GM12878 (cell line): ENCODE measurements around the gene GRIN3A. TPM values are rescaled to one million over a fixed set of nuclear protein-coding genes. Genes with fewer than 3 reads are reported as not detected.

Experiments
- ATAC-seq: fragments of 200-7000 bp; cut with Tn5 transposase; 3 replicates; pipeline ENCODE4 v1.9.1; 2020; ENCODE audit warnings: mild to moderate bottlenecking, moderate library complexity
- BruUV-seq: library from RNA; stranded (reverse); fragments of 400-500 nt; replicated peaks from 2 replicates; lab custom pipeline; 2021; lab: Mats Ljungman, UMichigan
- CTCF ChIA-PET: fragments of 300-600 bp; sonication (Branson Sonifier 250); formaldehyde crosslinking; extraction: SDS; loops from one replicate; lab custom pipeline; 2021; ENCODE audit warnings: inconsistent platforms; lab: Yijun Ruan, JAX
- POLR2A ChIA-PET: fragments of 350-600 bp; formaldehyde crosslinking; extraction: SDS; loops from one replicate; lab custom pipeline; 2021; ENCODE audit warnings: inconsistent platforms; lab: Charles Lee
- RAD21 ChIA-PET: fragments of 300-600 bp; sonication (Branson Sonifier 250); formaldehyde crosslinking; loops from one replicate; lab custom pipeline; 2023; ENCODE audit warnings: antibody characterized with exemption; ENCODE audit not compliant: unreplicated experiment; lab: Charles Lee
- SMC1A ChIA-PET: fragments of 300-600 bp; sonication (Branson Sonifier 250); formaldehyde crosslinking; loops from one replicate; lab custom pipeline; 2023; ENCODE audit not compliant: unreplicated experiment, uncharacterized antibody; lab: Charles Lee
- DNase-seq: peaks from one replicate; pipeline ENCODE4 v3.0.0-alpha.2; 2011; ENCODE audit warnings: low read depth, low spot score
- FAIRE-seq: peaks from 3 replicates; lab custom pipeline; 2011; peaks lifted over from hg19 to GRCh38; lab: Jason Lieb, UNC
- H2AFZ ChIP-seq: 2 replicates; pipeline ENCODE4 v1.6.0; 2011; ENCODE audit warnings: low read depth, low read length, control low read depth; ENCODE audit not compliant: control insufficient read depth
- H3K27ac ChIP-seq: 2 replicates; pipeline ENCODE4 v1.5.1; 2011; ENCODE audit warnings: control low read depth; ENCODE audit not compliant: control insufficient read depth, insufficient read depth
- H3K27me3 ChIP-seq, 2 experiments: replicated peaks in 1 of 2; 2 replicates each; pipeline versions ENCODE4 v1.6.0 to v1.6.1; 2011; ENCODE audit warnings: low read length in 1 of 2; ENCODE audit not compliant: control insufficient read depth in 2 of 2, insufficient read depth in 2 of 2
- H3K36me3 ChIP-seq, 2 experiments: 2 replicates each; pipeline ENCODE4 v1.5.1; 2011; ENCODE audit warnings: low read length in 1 of 2; ENCODE audit not compliant: control insufficient read depth in 2 of 2, insufficient read depth in 2 of 2
- H3K4me1 ChIP-seq: 2 replicates; pipeline ENCODE4 v1.6.1; 2011; ENCODE audit warnings: mild to moderate bottlenecking, low read length, moderate library complexity, mixed read lengths; ENCODE audit not compliant: control insufficient read depth, insufficient read depth
- H3K4me2 ChIP-seq: 2 replicates; pipeline ENCODE4 v1.6.0; 2011; ENCODE audit warnings: control low read depth; ENCODE audit not compliant: control insufficient read depth, insufficient read depth
- H3K4me3 ChIP-seq: fragments of 200-600 bp; sonication (generic); 2 replicates; pipeline ENCODE4 v1.5.1; 2016
- H3K79me2 ChIP-seq: 2 replicates; pipeline ENCODE4 v1.6.0; 2011; ENCODE audit warnings: low read length; ENCODE audit not compliant: control insufficient read depth, insufficient read depth
- H3K9ac ChIP-seq: 2 replicates; pipeline ENCODE4 v1.8.0; 2011; ENCODE audit warnings: low read length, control low read depth, mixed read lengths; ENCODE audit not compliant: control insufficient read depth, insufficient read depth
- H3K9me3 ChIP-seq: replicated peaks from 3 replicates; pipeline ENCODE4 v1.5.1; 2011; ENCODE audit warnings: mild to moderate bottlenecking, low read length; ENCODE audit not compliant: control insufficient read depth, insufficient read depth
- H4K20me1 ChIP-seq: 2 replicates; pipeline ENCODE4 v1.6.0; 2011; ENCODE audit not compliant: control insufficient read depth, insufficient read depth
- ASH2L ChIP-seq: fragments of 300-600, 200-600 bp; sonication (generic); IDR thresholded peaks from 2 replicates; pipeline ENCODE4 v1.6.1; 2017; ENCODE audit warnings: low read depth, mild to moderate bottlenecking, borderline replicate concordance
- ATF7 ChIP-seq: fragments of 450-650 bp; IDR thresholded peaks from 2 replicates; pipeline ENCODE4 v1.6.1; 2016; ENCODE audit warnings: low read depth, mild to moderate bottlenecking
- CUX1 ChIP-seq: IDR thresholded peaks from 2 replicates; pipeline ENCODE4 v1.6.1; 2012; ENCODE audit warnings: improper control_type of control experiment, low read depth, low read length; ENCODE audit not compliant: insufficient replicate concordance
- JUNB ChIP-seq: IDR thresholded peaks from 2 replicates; pipeline ENCODE4 v1.6.1; 2016; ENCODE audit warnings: antibody characterized with exemption, mild to moderate bottlenecking
- MTA3 ChIP-seq: IDR thresholded peaks from 2 replicates; pipeline ENCODE4 v1.6.1; 2012; ENCODE audit warnings: low read length, inconsistent platforms, borderline replicate concordance
- NFYB ChIP-seq: IDR thresholded peaks from 2 replicates; pipeline ENCODE4 v1.6.1; 2011; ENCODE audit warnings: low read depth, mild to moderate bottlenecking, low read length, improper control_type of control experiment, moderate library complexity; ENCODE audit not compliant: insufficient read depth
- PAX8 ChIP-seq: fragments of 450-650 bp; IDR thresholded peaks from 2 replicates; pipeline ENCODE4 v1.6.1; 2017; ENCODE audit warnings: mild to moderate bottlenecking, moderate library complexity
- PKNOX1 ChIP-seq: fragments of 450-650 bp; IDR thresholded peaks from 2 replicates; pipeline ENCODE4 v1.6.1; 2016; ENCODE audit warnings: mild to moderate bottlenecking
- PRDM15 ChIP-seq: fragments of 450-650 bp; formaldehyde crosslinking; IDR thresholded peaks from 2 replicates; pipeline ENCODE4 v1.4.0; 2020; ENCODE audit warnings: mild to moderate bottlenecking, moderate library complexity
- SPI1 ChIP-seq: IDR thresholded peaks from 2 replicates; pipeline ENCODE4 v1.6.1; 2011; ENCODE audit warnings: low read depth, mild to moderate bottlenecking, low read length, moderate library complexity, borderline replicate concordance; ENCODE audit not compliant: insufficient read depth
- SREBF1 ChIP-seq: IDR thresholded peaks from 2 replicates; pipeline ENCODE4 v1.6.1; 2012; ENCODE audit warnings: mild to moderate bottlenecking, low read length
- SUPT20H ChIP-seq: IDR thresholded peaks from 2 replicates; pipeline ENCODE4 v1.6.1; 2011; ENCODE audit warnings: low read depth, mild to moderate bottlenecking, low read length, moderate library complexity, borderline replicate concordance; ENCODE audit not compliant: control insufficient read depth
- SUZ12 ChIP-seq: fragments of 200-600 bp; sonication (generic); IDR thresholded peaks from one replicate; pipeline ENCODE4 v1.6.1; 2018; ENCODE audit warnings: antibody characterized with exemption, mild to moderate bottlenecking; ENCODE audit not compliant: unreplicated experiment
- TARDBP ChIP-seq: IDR thresholded peaks from 2 replicates; pipeline ENCODE4 v1.6.1; 2016; ENCODE audit warnings: borderline replicate concordance
- ZNF384 ChIP-seq: IDR thresholded peaks from 2 replicates; pipeline ENCODE4 v1.6.1; 2012; ENCODE audit warnings: low read depth, mild to moderate bottlenecking, low read length, improper control_type of control experiment, borderline replicate concordance
- in situ Hi-C: fragments of 300-500 bp; cut with MboI; formaldehyde crosslinking; loops from 9 replicates; pipeline ENCODE4 v1.14.3; 2018; ENCODE audit warnings: mixed read lengths
- intact Hi-C: fragments of 100-400 bp; cut with micrococcal nuclease; formaldehyde crosslinking; loops from one replicate; pipeline ENCODE4 v1.14.2; 2022; ENCODE audit not compliant: unreplicated experiment
- polyA plus RNA-seq, 11 experiments: library from polyadenylated mRNA; depleted of rRNA in 4 of 11; unstranded in 6 of 11; stranded (reverse) in 5 of 11; fragments of >200 nt; fragmentation: Nextera tagmentation in 4 of 11; fragmentation: Illumina TruSeq in 1 of 11; extraction: Ambion mirVana in 4 of 11; extraction: Trizol in 1 of 11; gene quantifications; 1 replicate in 1 of 11; 2 replicates in 10 of 11; pipeline versions ENCODE4 v1.2.1 to v1.2.3, GENCODE V29; 2011 to 2016; ENCODE audit warnings: inconsistent platforms in 2 of 11, missing spikeins in 2 of 11, low read depth in 1 of 11
- total RNA-seq, 4 experiments: library from RNA; depleted of rRNA in 3 of 4; stranded (reverse); fragments of >200 nt in 3 of 4; fragmentation: Illumina TruSeq in 1 of 4; extraction: Trizol in 1 of 4; gene quantifications; 2 replicates each; pipeline versions ENCODE4 v1.2.1 to v1.2.3, GENCODE V29; 2013 to 2021

GRIN3A gene
- total and polyA plus RNA-seq, 10 of the 15 experiments (the other 5 are each of a cell fraction or from before 2014, with no cell fraction given) = 0.03 to 0.05 (median 0.04) TPM; not detected in 7

- H3K4me2 ChIP-seq = no peak overlapping the region
- BruUV-seq = no TSS peak
- DNase-seq (no peak), ATAC-seq (no peak), FAIRE-seq (no peak)
- H3K4me1 ChIP-seq = no peaks in the 10 kb centered on the region
- in situ Hi-C loops = no loop called here
- no peak overlapping the region for H3K4me3 ChIP-seq
- H3K27ac ChIP-seq = no peak overlapping the region
- SMC1A ChIA-PET = interaction anchor here (1.3 to 7.9 kb wide), 3 partner anchors 77 to 90 kb away, joined by 3 to 41 read pairs (median 4); no protein-coding TSS in a partner anchor
- intact Hi-C loops = no loop called here
- CTCF ChIA-PET = interaction anchor here (1.5 to 16.7 kb wide), 2 partner anchors 76 to 87 kb away, joined by 7 to 228 read pairs; no protein-coding TSS in a partner anchor
- no peak overlapping the region for H3K9ac ChIP-seq
- peaks cover 0 to 11% of the 10 kb centered on the region in 2 experiments; a peak in 1 of 4 replicates for H3K36me3 ChIP-seq
- no peaks in the 10 kb centered on the region; the same call in 1 of the 2 replicates for H4K20me1 ChIP-seq
- H3K27me3 ChIP-seq = no peaks in the 10 kb centered on the region
- no peak overlapping the region for H2AFZ ChIP-seq
- H3K9me3 ChIP-seq = no peaks in the 10 kb centered on the region
- RAD21 ChIA-PET = interaction anchor here (1.6 kb wide), 1 partner anchor 21 kb away, joined by 3 read pairs; no protein-coding TSS in a partner anchor
- POLR2A ChIA-PET = no interaction called here
- peaks cover 15% of the 10 kb centered on the region for H3K79me2 ChIP-seq
- TF ChIP-seq MTA3 = no peak
- no peak for TF ChIP-seq TARDBP
- TF ChIP-seq SREBF1 = no peak
- no peak for TF ChIP-seq ZNF384
- no peak for TF ChIP-seq CUX1
- TF ChIP-seq SUZ12 = no peak
- TF ChIP-seq ATF7 = no peak
- TF ChIP-seq PRDM15 (CRISPR knock-in tag) = no peak
- TF ChIP-seq PAX8 = no peak
- no peak for TF ChIP-seq ASH2L
- TF ChIP-seq SUPT20H = no peak
- no peak for TF ChIP-seq NFYB
- no peak for TF ChIP-seq PKNOX1
- no peak for TF ChIP-seq JUNB
- no peak for TF ChIP-seq SPI1
Measured at GRCh38 chr9:101536351-101536750, 202.1 kb downstream of the GRIN3A start.
